WTC11 (cell line): ENCODE results near the gene C16orf95.

Experiments used
- CBFB ChIP-seq: sonication (generic); formaldehyde crosslinking; IDR thresholded peaks from 2 replicates; pipeline ENCODE4 v1.8.1; 2022; ENCODE audit warnings: mild to moderate bottlenecking, low read depth, missing genetic modification reagents
- CTCF ChIP-seq: fragments of 200-600 bp; IDR thresholded peaks from 2 replicates; pipeline ENCODE4 v1.8.0; 2022; ENCODE audit warnings: antibody characterized with exemption
- FOXK1 ChIP-seq: sonication (generic); formaldehyde crosslinking; IDR thresholded peaks from 2 replicates; pipeline ENCODE4 v1.8.0; 2022; ENCODE audit warnings: mild to moderate bottlenecking, moderate library complexity, missing genetic modification reagents
- MYBL2 ChIP-seq: sonication (generic); formaldehyde crosslinking; IDR thresholded peaks from 2 replicates; pipeline ENCODE4 v1.8.1; 2023; ENCODE audit warnings: mild to moderate bottlenecking, moderate library complexity, missing genetic modification reagents
- NFE2L1 ChIP-seq: sonication (generic); formaldehyde crosslinking; IDR thresholded peaks from 2 replicates; pipeline ENCODE4 v1.8.1; 2023; ENCODE audit warnings: missing genetic modification reagents
- NR1H2 ChIP-seq: sonication (generic); formaldehyde crosslinking; IDR thresholded peaks from 2 replicates; pipeline ENCODE4 v1.9.0; 2021; ENCODE audit warnings: mild to moderate bottlenecking, moderate library complexity, missing genetic modification reagents
- SP1 ChIP-seq: sonication (generic); formaldehyde crosslinking; conservative IDR thresholded peaks from 2 replicates; pipeline ENCODE4 v1.8.1; 2022; ENCODE audit warnings: missing genetic modification reagents
- USF1 ChIP-seq: sonication (generic); formaldehyde crosslinking; IDR thresholded peaks from 2 replicates; pipeline ENCODE4 v1.8.0; 2022; ENCODE audit warnings: mild to moderate bottlenecking, missing genetic modification reagents
- ZBTB43 ChIP-seq: sonication (generic); formaldehyde crosslinking; IDR thresholded peaks from 2 replicates; pipeline ENCODE4 v1.8.1; 2023; ENCODE audit warnings: mild to moderate bottlenecking, missing genetic modification reagents

GRCh38 chr16:87359121-87359520 is 41.9 kb upstream of the C16orf95 start:
- TF ChIP-seq CTCF: no peak
- TF ChIP-seq FOXK1 (CRISPR knock-in tag): no peak
- no peak for TF ChIP-seq SP1 (CRISPR knock-in tag)
- TF ChIP-seq ZBTB43 (CRISPR knock-in tag): no peak
- TF ChIP-seq USF1 (CRISPR knock-in tag): no peak
- no peak for TF ChIP-seq MYBL2 (CRISPR knock-in tag)
- no peak for TF ChIP-seq NR1H2
- TF ChIP-seq NFE2L1 (CRISPR knock-in tag): no peak
- TF ChIP-seq CBFB (CRISPR knock-in tag): no peak
